A549 (cell line): ENCODE results near the gene TMTC2.

Source experiments
- BHLHE40 ChIP-seq: IDR thresholded peaks from 2 replicates; pipeline ENCODE4 v1.6.1; 2012; ENCODE audit warnings: low read depth, low read length, inconsistent platforms
- CHD2 ChIP-seq: fragments of 150-350 bp; IDR thresholded peaks from 2 replicates; pipeline ENCODE4 v1.6.1; 2014; ENCODE audit warnings: low read length; ENCODE audit not compliant: partially characterized antibody
- CTCF ChIP-seq: fragments of >200 bp; sonication (Bioruptor Twin); formaldehyde crosslinking; IDR thresholded peaks from 3 replicates; pipeline ENCODE4 v1.5.1; 2016
- EHF ChIP-seq: fragments of 250-450 bp; sonication (Bioruptor Pico); IDR thresholded peaks from 2 replicates; pipeline ENCODE4 v1.5.0; 2020; ENCODE audit warnings: mild to moderate bottlenecking
- ELK1 ChIP-seq: fragments of 150-350 bp; IDR thresholded peaks from 2 replicates; pipeline ENCODE4 v1.6.1; 2014; ENCODE audit warnings: low read depth, mild to moderate bottlenecking, low read length
- EP300 ChIP-seq, 2 experiments: fragments of >200 bp; sonication (Bioruptor Twin); formaldehyde crosslinking; IDR thresholded peaks; 2 replicates in 1 of 2; 3 replicates in 1 of 2; pipeline ENCODE4 v1.6.1; 2016 to 2017
- HMGXB4 ChIP-seq: fragments of 250-450 bp; sonication (Bioruptor Pico); IDR thresholded peaks from 2 replicates; pipeline ENCODE4 v1.5.0; 2021; ENCODE audit warnings: mild to moderate bottlenecking, moderate library complexity, borderline replicate concordance
- JUN ChIP-seq, 2 experiments: fragments of >200 bp; sonication (Bioruptor Twin); formaldehyde crosslinking; IDR thresholded peaks; 2 replicates in 1 of 2; 3 replicates in 1 of 2; pipeline ENCODE4 v1.6.1; 2016 to 2017
- JUNB ChIP-seq: fragments of >200 bp; sonication (Bioruptor Twin); formaldehyde crosslinking; IDR thresholded peaks from 2 replicates; pipeline ENCODE4 v1.6.1; 2016
- MAZ ChIP-seq: fragments of 150-350 bp; IDR thresholded peaks from 2 replicates; pipeline ENCODE4 v1.6.1; 2014; ENCODE audit warnings: antibody characterized with exemption, low read depth, low read length, borderline replicate concordance
- NFE2L2 ChIP-seq: fragments of 150-350 bp; conservative IDR thresholded peaks from 2 replicates; pipeline ENCODE4 v1.6.1; 2014; ENCODE audit warnings: low read length
- USF2 ChIP-seq: fragments of 450-650 bp; IDR thresholded peaks from 2 replicates; pipeline ENCODE4 v1.6.1; 2014; ENCODE audit warnings: antibody characterized with exemption
- ZFP36 ChIP-seq: fragments of 450-650 bp; IDR thresholded peaks from 2 replicates; pipeline ENCODE4 v1.6.1; 2014; ENCODE audit warnings: borderline replicate concordance; ENCODE audit not compliant: partially characterized antibody
- TF ChIP-seq, protein P1 (sequence below): IDR thresholded peaks from 2 replicates; pipeline ENCODE4 v1.6.1; 2012

GRCh38 chr12:82685790-82686167 lies 927 bp upstream of the TMTC2 start:
- TF ChIP-seq MAZ: no peak
- TF ChIP-seq CHD2: no peak
- TF ChIP-seq USF2: no peak
- no peak for TF ChIP-seq NFE2L2
- no peak for TF ChIP-seq JUN (IDR thresholded peaks at IDR 0.05)
- no peak for TF ChIP-seq ELK1
- no peak for TF ChIP-seq EP300 (IDR thresholded peaks at IDR 0.05)
- no peak for TF ChIP-seq ZFP36
- TF ChIP-seq CTCF: peak; percentile 91
- TF ChIP-seq HMGXB4 (CRISPR knock-in tag): no peak
- TF ChIP-seq JUNB: no peak
- no peak for TF ChIP-seq BHLHE40
- TF ChIP-seq EHF (CRISPR knock-in tag): no peak
- TF ChIP-seq, protein P1, sequence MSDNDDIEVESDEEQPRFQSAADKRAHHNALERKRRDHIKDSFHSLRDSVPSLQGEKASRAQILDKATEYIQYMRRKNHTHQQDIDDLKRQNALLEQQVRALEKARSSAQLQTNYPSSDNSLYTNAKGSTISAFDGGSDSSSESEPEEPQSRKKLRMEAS: peak; percentile 63
